ENCODE results near the gene MTRF1. TPM values are rescaled to one million over a fixed set of nuclear protein-coding genes. Genes with fewer than 3 reads are reported as not detected.

Gene MTRF1
- total and polyA plus RNA-seq, 9 donors = 8.6 to 13.2 (median 10.1) TPM

- WGBS (ENCODE audit: insufficient coverage) = 100% methylated on average over 1 of the region's 4 CpGs
- H3K27ac ChIP-seq (ENCODE audit: low read length) = no peak overlapping the region
Measured at GRCh38 chr13:41200126-41200525, 63.2 kb downstream of the MTRF1 start.

GRCh38 chr13:41199526-41199925 lies 63.9 kb downstream of the MTRF1 start:
- H3K4me1 ChIP-seq (ENCODE audit: control insufficient read depth, insufficient read depth, low read length) = no peaks in the 10 kb centered on the region
- no peak overlapping the region for H3K4me3 ChIP-seq (ENCODE audit: low read length)
- DNase-seq = no peak
- no CpG with 5 or more reads among the region's 2 CpGs for WGBS (ENCODE audit: insufficient coverage)
- H3K27ac ChIP-seq (ENCODE audit: low read length) = no peak overlapping the region
- no peaks in the 10 kb centered on the region for H3K36me3 ChIP-seq (ENCODE audit: control insufficient read depth, insufficient read depth, low read length)
- no peaks in the 10 kb centered on the region for H3K9me3 ChIP-seq (replicated peaks; ENCODE audit: control insufficient read depth, low read depth, low read length)
- no peaks in the 10 kb centered on the region for H3K27me3 ChIP-seq (ENCODE audit: control insufficient read depth, insufficient read depth, low read length)

More at GRCh38 chr13:41200126-41200525, 63.2 kb downstream of the MTRF1 start:
- Histone ChIP-seq H3K4me3 (ENCODE audit: low read length) (no peak overlapping the region), H3K27me3 (ENCODE audit: control insufficient read depth, insufficient read depth, low read length) (no peaks in the 10 kb centered on the region), H3K36me3 (ENCODE audit: control insufficient read depth, insufficient read depth, low read length) (no peaks in the 10 kb centered on the region), H3K9me3 (replicated peaks; ENCODE audit: control insufficient read depth, low read depth, low read length) (no peaks in the 10 kb centered on the region), H3K4me1 (ENCODE audit: control insufficient read depth, insufficient read depth, low read length) (no peaks in the 10 kb centered on the region)
- no peak for DNase-seq

- no CpG with 5 or more reads among the region's 5 CpGs for WGBS (ENCODE audit: insufficient coverage)
- Histone ChIP-seq H3K9me3 (replicated peaks; ENCODE audit: control insufficient read depth, low read depth, low read length) (no peaks in the 10 kb centered on the region), H3K36me3 (ENCODE audit: control insufficient read depth, insufficient read depth, low read length) (no peaks in the 10 kb centered on the region), H3K27ac (ENCODE audit: low read length) (no peak overlapping the region), H3K27me3 (ENCODE audit: control insufficient read depth, insufficient read depth, low read length) (no peaks in the 10 kb centered on the region), H3K4me1 (ENCODE audit: control insufficient read depth, insufficient read depth, low read length) (no peaks in the 10 kb centered on the region), H3K4me3 (ENCODE audit: low read length) (no peak overlapping the region)
- no peak for DNase-seq
Measured at GRCh38 chr13:41199079-41199478, 64.3 kb downstream of the MTRF1 start.

GRCh38 chr13:41196620-41197019 lies 66.8 kb downstream of the MTRF1 start:
- Histone ChIP-seq H3K4me1 (ENCODE audit: control insufficient read depth, insufficient read depth, low read length) (peaks cover 6% of the 10 kb centered on the region), H3K36me3 (ENCODE audit: control insufficient read depth, insufficient read depth, low read length) (peaks cover 6% of the 10 kb centered on the region), H3K27me3 (ENCODE audit: control insufficient read depth, insufficient read depth, low read length) (no peaks in the 10 kb centered on the region), H3K9me3 (replicated peaks; ENCODE audit: control insufficient read depth, low read depth, low read length) (peaks cover 11% of the 10 kb centered on the region), H3K27ac (ENCODE audit: low read length) (no peak overlapping the region), H3K4me3 (ENCODE audit: low read length) (no peak overlapping the region)
- no peak for DNase-seq
- WGBS (ENCODE audit: insufficient coverage) = no CpG with 5 or more reads among the region's 2 CpGs

- Histone ChIP-seq H3K4me3 (ENCODE audit: low read length) (no peak overlapping the region), H3K27me3 (ENCODE audit: control insufficient read depth, insufficient read depth, low read length) (no peaks in the 10 kb centered on the region), H3K27ac (ENCODE audit: low read length) (no peak overlapping the region), H3K36me3 (ENCODE audit: control insufficient read depth, insufficient read depth, low read length) (peaks cover 6% of the 10 kb centered on the region), H3K9me3 (replicated peaks; ENCODE audit: control insufficient read depth, low read depth, low read length) (peaks cover 11% of the 10 kb centered on the region), H3K4me1 (ENCODE audit: control insufficient read depth, insufficient read depth, low read length) (peaks cover 6% of the 10 kb centered on the region)
- DNase-seq = no peak
Measured at GRCh38 chr13:41196011-41196410, 67.4 kb downstream of the MTRF1 start.

- Histone ChIP-seq H3K27ac (ENCODE audit: low read length) (peak within 1 kb of the TSS; percentile 96), H3K36me3 (ENCODE audit: control insufficient read depth, insufficient read depth, low read length) (peaks cover 6% of the 10 kb centered on the region), H3K4me3 (ENCODE audit: low read length) (peak within 1 kb of the TSS; percentile 82), H3K4me1 (ENCODE audit: control insufficient read depth, insufficient read depth, low read length) (peaks cover 6% of the 10 kb centered on the region), H3K27me3 (ENCODE audit: control insufficient read depth, insufficient read depth, low read length) (no peaks in the 10 kb centered on the region), H3K9me3 (replicated peaks; ENCODE audit: control insufficient read depth, low read depth, low read length) (peaks cover 11% of the 10 kb centered on the region)
- WGBS (ENCODE audit: insufficient coverage) = 15% methylated on average over 58 of the region's 66 CpGs
- DNase-seq = peak; percentile 98
Measured at GRCh38 chr13:41193919-41194824, 69.2 kb downstream of the MTRF1 start, which contains the start of gene KBTBD7. TSS of gene KBTBD7 (minus strand) at chr13:41194569. CDS start at chr13:41194257, 312 bp downstream.

- H3K36me3 ChIP-seq (ENCODE audit: control insufficient read depth, insufficient read depth, low read length) = peaks cover 6% of the 10 kb centered on the region
- peak overlapping the region; percentile 96 for H3K27ac ChIP-seq (ENCODE audit: low read length)
- H3K9me3 ChIP-seq (replicated peaks; ENCODE audit: control insufficient read depth, low read depth, low read length) = peaks cover 11% of the 10 kb centered on the region
- WGBS (ENCODE audit: insufficient coverage) = 95% methylated on average over 17 of the region's 18 CpGs
- DNase-seq = no peak
- peaks cover 6% of the 10 kb centered on the region for H3K4me1 ChIP-seq (ENCODE audit: control insufficient read depth, insufficient read depth, low read length)
- H3K27me3 ChIP-seq (ENCODE audit: control insufficient read depth, insufficient read depth, low read length) = no peaks in the 10 kb centered on the region
- peak overlapping the region; percentile 82 for H3K4me3 ChIP-seq (ENCODE audit: low read length)
Measured at GRCh38 chr13:41193469-41193868, 69.9 kb downstream of the MTRF1 start.

GRCh38 chr13:41188584-41188983 lies 74.8 kb downstream of the MTRF1 start:
- no peak overlapping the region for H3K4me3 ChIP-seq (ENCODE audit: low read length)
- peaks cover 3% of the 10 kb centered on the region for H3K4me1 ChIP-seq (ENCODE audit: control insufficient read depth, insufficient read depth, low read length)
- H3K9me3 ChIP-seq (replicated peaks; ENCODE audit: control insufficient read depth, low read depth, low read length) = peaks cover 11% of the 10 kb centered on the region
- no peak for DNase-seq
- H3K27me3 ChIP-seq (ENCODE audit: control insufficient read depth, insufficient read depth, low read length) = no peaks in the 10 kb centered on the region
- peaks cover 6% of the 10 kb centered on the region for H3K36me3 ChIP-seq (ENCODE audit: control insufficient read depth, insufficient read depth, low read length)
- no peak overlapping the region for H3K27ac ChIP-seq (ENCODE audit: low read length)
- 96% methylated on average over 3 of the region's 6 CpGs for WGBS (ENCODE audit: insufficient coverage)

- H3K4me1 ChIP-seq (ENCODE audit: control insufficient read depth, insufficient read depth, low read length) = no peaks in the 10 kb centered on the region
- no peaks in the 10 kb centered on the region for H3K27me3 ChIP-seq (ENCODE audit: control insufficient read depth, insufficient read depth, low read length)
Measured at GRCh38 chr13:41186481-41186880, 76.9 kb downstream of the MTRF1 start.

GRCh38 chr13:41182231-41182630 lies 81.1 kb downstream of the MTRF1 start:
- Histone ChIP-seq H3K9me3 (replicated peaks; ENCODE audit: control insufficient read depth, low read depth, low read length) (no peaks in the 10 kb centered on the region), H3K4me3 (ENCODE audit: low read length) (no peak overlapping the region), H3K36me3 (ENCODE audit: control insufficient read depth, insufficient read depth, low read length) (no peaks in the 10 kb centered on the region)

More at GRCh38 chr13:41186481-41186880, 76.9 kb downstream of the MTRF1 start:
- Histone ChIP-seq H3K9me3 (replicated peaks; ENCODE audit: control insufficient read depth, low read depth, low read length) (no peaks in the 10 kb centered on the region), H3K36me3 (ENCODE audit: control insufficient read depth, insufficient read depth, low read length) (no peaks in the 10 kb centered on the region), H3K4me3 (ENCODE audit: low read length) (no peak overlapping the region), H3K27ac (ENCODE audit: low read length) (no peak overlapping the region)
- WGBS (ENCODE audit: insufficient coverage) = 58% methylated on average over 2 of the region's 3 CpGs
- no peak for DNase-seq

More at GRCh38 chr13:41182231-41182630, 81.1 kb downstream of the MTRF1 start:
- Histone ChIP-seq H3K27ac (ENCODE audit: low read length) (no peak overlapping the region), H3K27me3 (ENCODE audit: control insufficient read depth, insufficient read depth, low read length) (no peaks in the 10 kb centered on the region), H3K4me1 (ENCODE audit: control insufficient read depth, insufficient read depth, low read length) (no peaks in the 10 kb centered on the region)
- no peak for DNase-seq

Measured in muscle of leg (tissue), 11 donors.